GM12892 (cell line): ENCODE data around the gene ERC1.

Experiments used
- POLR2A ChIP-seq: IDR thresholded peaks from 2 replicates; pipeline ENCODE4 v1.6.1; 2011; ENCODE audit warnings: low read depth, low read length, control low read depth
- TAF1 ChIP-seq: IDR thresholded peaks from 2 replicates; pipeline ENCODE4 v1.6.1; 2011; ENCODE audit warnings: low read depth, mild to moderate bottlenecking, control low read depth, low read length, borderline replicate concordance

DNA sequence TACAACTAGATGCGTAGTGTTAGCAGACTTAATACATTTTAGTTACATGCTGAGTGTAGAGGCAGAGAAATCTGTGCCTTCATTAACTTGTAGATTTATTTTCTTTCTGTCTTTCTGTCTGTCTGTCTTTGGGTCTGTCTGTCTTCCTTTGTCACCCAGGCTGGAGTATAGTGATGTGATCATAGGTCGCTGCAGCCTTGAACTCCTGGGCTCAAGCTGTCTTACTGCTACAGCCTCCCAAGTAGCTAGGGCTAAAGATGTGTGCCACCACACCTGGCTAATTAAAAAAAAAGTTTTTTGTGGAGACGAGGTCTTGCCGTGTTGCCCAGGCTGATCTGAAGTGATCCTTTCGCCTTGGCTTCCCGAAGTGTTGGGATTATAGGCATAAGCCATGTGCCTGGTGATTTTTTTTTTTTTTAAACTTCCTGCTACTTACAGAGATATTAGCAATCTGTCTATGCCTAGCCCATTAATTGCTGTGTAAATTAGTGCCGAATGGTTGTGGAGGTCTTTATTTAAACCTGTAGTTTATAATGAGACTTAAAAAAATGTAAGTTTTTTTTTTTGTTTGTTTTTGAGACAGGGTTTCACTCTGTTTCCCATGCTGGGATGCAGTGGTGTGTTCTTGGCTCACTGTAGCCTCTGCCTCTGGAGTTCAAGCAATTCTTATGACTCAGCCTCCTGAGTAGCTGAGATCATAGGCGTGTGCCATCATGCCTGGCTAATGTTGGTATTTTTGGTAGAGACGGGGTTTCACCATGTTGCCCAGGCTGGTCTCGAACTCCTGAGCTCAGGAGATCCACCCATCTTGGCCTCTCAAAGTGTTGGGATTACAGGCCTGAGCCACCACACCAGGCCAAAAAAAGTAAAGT is 22.8 kb downstream of the ERC1 start:
- TF ChIP-seq TAF1 (no peak), POLR2A (no peak)
